Gastroesophageal sphincter (tissue), 3 donors: ENCODE data around the gene NXF1.

ENCODE experiments used
- CTCF ChIP-seq, 4 experiments: fragments of 200-600 bp in 2 of 4; fragments of 450-650 bp in 2 of 4; sonication (generic) in 1 of 4; IDR thresholded peaks; one replicate each; pipeline ENCODE4 v1.5.1; 2017 to 2019; ENCODE audit warnings: antibody characterized with exemption in 4 of 4, mild to moderate bottlenecking in 2 of 4, moderate library complexity in 2 of 4
- POLR2AphosphoS5 ChIP-seq: sonication (generic); formaldehyde crosslinking; IDR thresholded peaks from one replicate; pipeline ENCODE4 v1.6.1; 2017; ENCODE audit warnings: antibody characterized with exemption

DNA sequence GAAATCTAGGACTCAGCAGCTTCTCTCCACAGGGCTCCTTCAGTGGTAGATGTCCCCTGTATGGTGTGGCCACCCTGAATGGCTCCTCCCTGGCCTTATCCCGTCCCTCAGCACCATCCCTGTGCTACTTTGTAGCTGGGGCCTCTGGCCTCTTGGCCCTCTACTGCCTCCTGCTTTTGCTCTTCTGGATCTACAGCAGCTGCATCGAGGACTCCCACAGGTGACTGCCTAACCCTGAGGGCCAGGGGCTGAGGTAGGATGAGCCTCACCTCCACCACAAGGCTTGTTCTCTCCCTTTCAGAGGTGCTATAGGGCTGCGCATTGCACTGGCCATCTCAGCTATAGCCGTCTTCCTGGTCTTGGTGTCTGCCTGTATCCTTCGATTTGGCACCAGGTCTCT, 16.2 kb downstream of the NXF1 start:
- TF ChIP-seq CTCF (IDR thresholded peaks at IDR 0.05) (no peak), POLR2AphosphoS5 (no peak)
